Trophoblast cell (in vitro differentiated cells and primary cell): ENCODE measurements around the gene KIF5C.
A peak's percentile ranks its signal among the peaks of the same experiment; 100 is the strongest.

Source experiments
- DNase-seq, 2 donors: peaks; one replicate each; pipeline ENCODE4 v3.0.0-alpha.2; 2016
- H2AFZ ChIP-seq: 2 replicates; pipeline ENCODE4 v1.6.1; 2013; ENCODE audit warnings: low read length, moderate library complexity, mild to moderate bottlenecking; ENCODE audit not compliant: insufficient read depth, poor library complexity
- H2AK5ac ChIP-seq: 2 replicates; pipeline ENCODE4 v1.6.1; 2013; ENCODE audit warnings: mild to moderate bottlenecking, low read length
- H2BK120ac ChIP-seq: 2 replicates; pipeline ENCODE4 v1.6.1; 2013; ENCODE audit warnings: low read length, mild to moderate bottlenecking, moderate library complexity; ENCODE audit not compliant: insufficient read depth, poor library complexity
- H2BK12ac ChIP-seq: 2 replicates; pipeline ENCODE4 v1.6.1; 2013; ENCODE audit warnings: mild to moderate bottlenecking, low read length, moderate library complexity
- H2BK5ac ChIP-seq: 2 replicates; pipeline ENCODE4 v1.6.1; 2013; ENCODE audit warnings: low read length, low read depth, moderate library complexity, mild to moderate bottlenecking; ENCODE audit not compliant: poor library complexity
- H3K14ac ChIP-seq: 2 replicates; pipeline ENCODE4 v1.6.1; 2013; ENCODE audit warnings: mild to moderate bottlenecking, low read length
- H3K18ac ChIP-seq: 2 replicates; pipeline ENCODE4 v1.6.1; 2013; ENCODE audit warnings: mild to moderate bottlenecking, low read length
- H3K23ac ChIP-seq: 2 replicates; pipeline ENCODE4 v1.6.1; 2013; ENCODE audit warnings: low read length
- H3K27ac ChIP-seq: 2 replicates; pipeline ENCODE4 v1.5.1; 2013; ENCODE audit warnings: low read depth, mild to moderate bottlenecking, inconsistent platforms, low read length, moderate library complexity
- H3K27me3 ChIP-seq: 2 replicates; pipeline ENCODE4 v1.6.1; 2013; ENCODE audit warnings: inconsistent platforms, mild to moderate bottlenecking, low read length, moderate library complexity; ENCODE audit not compliant: insufficient read depth
- H3K36me3 ChIP-seq, 2 experiments: 1 replicate in 1 of 2; 2 replicates in 1 of 2; pipeline ENCODE4 v1.6.1; 2013; ENCODE audit warnings: low read length in 2 of 2, mild to moderate bottlenecking in 2 of 2, moderate library complexity in 1 of 2; ENCODE audit not compliant: insufficient read depth in 2 of 2, control insufficient read depth in 1 of 2
- H3K4ac ChIP-seq: 2 replicates; pipeline ENCODE4 v1.6.1; 2013; ENCODE audit warnings: low read depth, mild to moderate bottlenecking, low read length, moderate library complexity
- H3K4me1 ChIP-seq, 2 experiments: 1 replicate in 1 of 2; 2 replicates in 1 of 2; pipeline ENCODE4 v1.6.1; 2013; ENCODE audit warnings: low read length in 2 of 2, mild to moderate bottlenecking in 2 of 2, moderate library complexity in 1 of 2; ENCODE audit not compliant: insufficient read depth in 2 of 2, control insufficient read depth in 1 of 2
- H3K4me2 ChIP-seq: 2 replicates; pipeline ENCODE4 v1.6.1; 2013; ENCODE audit warnings: inconsistent platforms, mild to moderate bottlenecking, low read length, moderate library complexity
- H3K4me3 ChIP-seq: 2 replicates; pipeline ENCODE4 v1.5.1; 2013; ENCODE audit warnings: mild to moderate bottlenecking, low read depth, low read length, inconsistent platforms
- H3K79me1 ChIP-seq: one replicate; pipeline ENCODE4 v1.6.1; 2013; ENCODE audit warnings: low read length
- H3K79me2 ChIP-seq: 2 replicates; pipeline ENCODE4 v1.6.1; 2013; ENCODE audit warnings: low read length, mild to moderate bottlenecking; ENCODE audit not compliant: control insufficient read depth, insufficient read depth, poor library complexity
- H3K9ac ChIP-seq: 2 replicates; pipeline ENCODE4 v1.6.1; 2013; ENCODE audit warnings: mild to moderate bottlenecking, low read length
- H3K9me3 ChIP-seq: 2 replicates; pipeline ENCODE4 v1.6.1; 2013; ENCODE audit warnings: low read depth, mild to moderate bottlenecking, control low read depth, inconsistent platforms, low read length; ENCODE audit not compliant: insufficient read depth
- H4K12ac ChIP-seq: 2 replicates; pipeline ENCODE4 v1.6.1; 2013; ENCODE audit warnings: low read depth, mild to moderate bottlenecking, low read length, moderate library complexity
- H4K8ac ChIP-seq: 2 replicates; pipeline ENCODE4 v1.6.1; 2013; ENCODE audit warnings: low read depth, mild to moderate bottlenecking, low read length, moderate library complexity
- H4K91ac ChIP-seq: one replicate; pipeline ENCODE4 v1.6.1; 2013; ENCODE audit warnings: low read depth, mild to moderate bottlenecking, low read length, moderate library complexity
- WGBS: extraction: QIAGEN DNeasy Blood & Tissue Kit; methylation state at CpG from one replicate; pipeline ENCODE4 v1.1.7; 2013; ENCODE audit warnings: missing lambda C conversion rate; ENCODE audit not compliant: insufficient read length, insufficient coverage; ENCODE audit errors: extremely low coverage; 5-methylcytosine and 5-hydroxymethylcytosine counted together

KIF5C gene

GRCh38 chr2:149028891-149029290, 153.9 kb downstream of the KIF5C start:
- H3K36me3 ChIP-seq, result no peaks in the 10 kb centered on the region
- H3K4me1 ChIP-seq, result peaks cover 13% of the 10 kb centered on the region in 2 experiments
- no peak overlapping the region for H4K12ac ChIP-seq
- no peak overlapping the region for H2BK5ac ChIP-seq
- H3K27me3 ChIP-seq, result no peaks in the 10 kb centered on the region
- no peak overlapping the region for H2BK120ac ChIP-seq
- no peak overlapping the region for H3K27ac ChIP-seq
- H3K14ac ChIP-seq, result no peak overlapping the region
- no peak overlapping the region for H4K8ac ChIP-seq
- H3K4ac ChIP-seq, result no peak overlapping the region
- H3K23ac ChIP-seq, result no peak overlapping the region
- DNase-seq, result peak in 1 of 2 donors; percentile 65
- no peaks in the 10 kb centered on the region for H3K79me2 ChIP-seq
- peak overlapping the region; percentile 20 for H4K91ac ChIP-seq
- no peak overlapping the region for H2AFZ ChIP-seq
- WGBS, result no CpG with 5 or more reads among the region's 2 CpGs
- no peak overlapping the region for H3K9ac ChIP-seq
- H3K4me3 ChIP-seq, result no peak overlapping the region
- no peaks in the 10 kb centered on the region for H3K9me3 ChIP-seq
- peaks cover 3% of the 10 kb centered on the region for H3K79me1 ChIP-seq
- H3K18ac ChIP-seq, result no peak overlapping the region
- no peak overlapping the region for H2BK12ac ChIP-seq
- H2AK5ac ChIP-seq, result no peak overlapping the region
- no peak overlapping the region for H3K4me2 ChIP-seq

- Histone ChIP-seq H3K36me3 (no peaks in the 10 kb centered on the region), H3K9ac (no peak overlapping the region), H3K27me3 (no peaks in the 10 kb centered on the region), H2AK5ac (no peak overlapping the region), H3K4me1 (peaks cover 13 to 15% of the 10 kb centered on the region in 2 experiments), H2AFZ (no peak overlapping the region), H3K18ac (no peak overlapping the region), H4K12ac (no peak overlapping the region), H3K27ac (no peak overlapping the region), H2BK5ac (no peak overlapping the region), H2BK120ac (no peak overlapping the region), H4K8ac (no peak overlapping the region), H3K4me2 (no peak overlapping the region), H3K23ac (no peak overlapping the region), H3K79me1 (peaks cover 3% of the 10 kb centered on the region), H3K79me2 (no peaks in the 10 kb centered on the region), H3K4ac (no peak overlapping the region), H3K4me3 (peak overlapping the region; percentile 53), H3K9me3 (no peaks in the 10 kb centered on the region), H4K91ac (peak overlapping the region; percentile 20), H2BK12ac (peak overlapping the region; percentile 37), H3K14ac (peak overlapping the region; percentile 47)
- no CpG with 5 or more reads among the region's 11 CpGs for WGBS
- peak; percentile 73 to 78 for DNase-seq
These were observed 154.4 kb downstream of the KIF5C start for GRCh38 chr2:149029307-149029965.

GRCh38 chr2:149031396-149031795, 156.4 kb downstream of the KIF5C start:
- H3K23ac ChIP-seq, result no peak overlapping the region
- H3K9me3 ChIP-seq, result no peaks in the 10 kb centered on the region
- H2BK12ac ChIP-seq, result peak overlapping the region; percentile 26
- no peak overlapping the region for H3K4me2 ChIP-seq
- no peak overlapping the region for H2BK120ac ChIP-seq
- H4K12ac ChIP-seq, result no peak overlapping the region
- H3K9ac ChIP-seq, result no peak overlapping the region
- no peak overlapping the region for H2AFZ ChIP-seq
- H3K18ac ChIP-seq, result no peak overlapping the region
- no peak overlapping the region for H3K4ac ChIP-seq
- no peaks in the 10 kb centered on the region for H3K79me2 ChIP-seq
- no peak overlapping the region for H3K27ac ChIP-seq
- no peaks in the 10 kb centered on the region for H3K27me3 ChIP-seq
- no peak for DNase-seq
- H3K79me1 ChIP-seq, result peaks cover 3% of the 10 kb centered on the region
- H3K4me1 ChIP-seq, result peaks cover 13 to 17% of the 10 kb centered on the region in 2 experiments
- H4K8ac ChIP-seq, result no peak overlapping the region
- H2BK5ac ChIP-seq, result no peak overlapping the region
- H3K4me3 ChIP-seq, result no peak overlapping the region
- no CpG with 5 or more reads among the region's 4 CpGs for WGBS
- H2AK5ac ChIP-seq, result no peak overlapping the region
- H3K36me3 ChIP-seq, result no peaks in the 10 kb centered on the region
- no peak overlapping the region for H3K14ac ChIP-seq
- H4K91ac ChIP-seq, result no peak overlapping the region

- Histone ChIP-seq H3K79me2 (peaks cover 2% of the 10 kb centered on the region), H2AK5ac (no peak overlapping the region), H4K8ac (no peak overlapping the region), H3K14ac (no peak overlapping the region), H3K36me3 (no peaks in the 10 kb centered on the region), H3K79me1 (peaks cover 8% of the 10 kb centered on the region), H2AFZ (no peak overlapping the region), H2BK12ac (no peak overlapping the region), H2BK120ac (no peak overlapping the region), H3K23ac (no peak overlapping the region), H3K4ac (no peak overlapping the region), H3K27ac (no peak overlapping the region), H4K91ac (no peak overlapping the region), H3K9me3 (no peaks in the 10 kb centered on the region), H3K9ac (no peak overlapping the region), H2BK5ac (no peak overlapping the region), H4K12ac (no peak overlapping the region), H3K27me3 (no peaks in the 10 kb centered on the region), H3K18ac (no peak overlapping the region), H3K4me1 (peaks cover 9 to 19% of the 10 kb centered on the region in 2 experiments), H3K4me2 (no peak overlapping the region), H3K4me3 (no peak overlapping the region)
- WGBS, result no CpG with 5 or more reads among the region's 8 CpGs
- DNase-seq, result no peak
These were observed 158.7 kb downstream of the KIF5C start for GRCh38 chr2:149033716-149034115.
